Calu3 (cell line): Measurements from ENCODE around the gene MIB2. TPM values are rescaled to one million over a fixed set of nuclear protein-coding genes. Genes with fewer than 3 reads are reported as not detected.

Source experiments
- BruUV-seq: library from RNA; stranded (reverse); fragments of 400-500 nt; replicated peaks from 2 replicates; lab custom pipeline; 2021; lab: Mats Ljungman, UMichigan
- CTCF ChIA-PET: fragments of 300-600 bp; sonication (Branson Sonifier 250); formaldehyde crosslinking; loops from one replicate; lab custom pipeline; 2022; ENCODE audit warnings: antibody characterized with exemption; lab: Charles Lee
- DNase-seq: peaks from one replicate; pipeline ENCODE4 v3.0.0; 2022
- H3K27ac Mint-ChIP-seq: one replicate; pipeline ENCODE4 v1.8.0; 2022; ENCODE audit warnings: mixed read lengths; ENCODE audit not compliant: unreplicated experiment
- H3K27me3 Mint-ChIP-seq: one replicate; pipeline ENCODE4 v1.8.0; 2022; ENCODE audit warnings: mixed read lengths; ENCODE audit not compliant: unreplicated experiment
- H3K36me3 Mint-ChIP-seq: one replicate; pipeline ENCODE4 v1.8.0; 2022; ENCODE audit warnings: mild to moderate bottlenecking, moderate library complexity, mixed read lengths; ENCODE audit not compliant: insufficient read depth, unreplicated experiment
- H3K4me1 Mint-ChIP-seq: one replicate; pipeline ENCODE4 v1.8.0; 2022; ENCODE audit warnings: mild to moderate bottlenecking, low read depth, mixed read lengths; ENCODE audit not compliant: unreplicated experiment
- H3K4me3 Mint-ChIP-seq: one replicate; pipeline ENCODE4 v1.8.0; 2022; ENCODE audit warnings: mild to moderate bottlenecking, low read depth, moderate library complexity, mixed read lengths; ENCODE audit not compliant: unreplicated experiment
- H3K9me3 Mint-ChIP-seq: one replicate; pipeline ENCODE4 v1.8.0; 2022; ENCODE audit warnings: low read depth, mixed read lengths; ENCODE audit not compliant: unreplicated experiment
- CTCF ChIP-seq: fragments of 200-600 bp; IDR thresholded peaks from one replicate; pipeline ENCODE4 v1.8.0; 2022; ENCODE audit warnings: antibody characterized with exemption; ENCODE audit not compliant: unreplicated experiment
- intact Hi-C: fragments of 100-400 bp; cut with micrococcal nuclease; formaldehyde crosslinking; loops from one replicate; pipeline ENCODE4 v1.10.0; 2022; ENCODE audit not compliant: unreplicated experiment
- total RNA-seq: library from RNA; stranded (reverse); gene quantifications from 2 replicates; pipeline ENCODE4 v1.2.3, GENCODE V29; 2022

Gene MIB2
- total RNA-seq, 1 experiment from 2014 or later: 50.3 TPM

GRCh38 chr1:1598051-1598719 lies 17.1 kb upstream of the MIB2 start:
- Mint-ChIP-seq H3K4me3 (peak overlapping the region; percentile 19), H3K9me3 (no peaks in the 10 kb centered on the region), H3K27me3 (peaks cover 1% of the 10 kb centered on the region), H3K36me3 (peaks cover 12% of the 10 kb centered on the region), H3K27ac (no peak overlapping the region), H3K4me1 (no peaks in the 10 kb centered on the region)
- BruUV-seq: no TSS peak
- CTCF ChIA-PET: no interaction called here
- TF ChIP-seq CTCF: peak; percentile 0
- DNase-seq: no peak
- intact Hi-C loops: no loop called here

DNA sequence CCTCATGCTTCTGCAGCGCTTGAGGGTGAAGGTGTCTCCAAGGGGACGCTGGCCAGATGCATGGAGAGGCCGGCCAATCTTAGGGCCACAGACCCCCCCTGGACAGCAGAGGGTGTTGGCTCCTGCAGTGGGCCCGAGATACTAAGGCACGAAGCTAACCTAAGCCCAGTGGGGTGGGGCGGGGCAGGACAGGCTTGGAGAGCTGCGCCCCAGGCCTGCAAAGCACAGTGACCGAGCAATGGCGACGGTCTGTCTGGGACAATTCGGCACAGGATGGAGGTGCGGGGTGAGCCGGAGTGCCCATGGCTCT lies 16.6 kb upstream of the MIB2 start:
- BruUV-seq: no TSS peak

DNA sequence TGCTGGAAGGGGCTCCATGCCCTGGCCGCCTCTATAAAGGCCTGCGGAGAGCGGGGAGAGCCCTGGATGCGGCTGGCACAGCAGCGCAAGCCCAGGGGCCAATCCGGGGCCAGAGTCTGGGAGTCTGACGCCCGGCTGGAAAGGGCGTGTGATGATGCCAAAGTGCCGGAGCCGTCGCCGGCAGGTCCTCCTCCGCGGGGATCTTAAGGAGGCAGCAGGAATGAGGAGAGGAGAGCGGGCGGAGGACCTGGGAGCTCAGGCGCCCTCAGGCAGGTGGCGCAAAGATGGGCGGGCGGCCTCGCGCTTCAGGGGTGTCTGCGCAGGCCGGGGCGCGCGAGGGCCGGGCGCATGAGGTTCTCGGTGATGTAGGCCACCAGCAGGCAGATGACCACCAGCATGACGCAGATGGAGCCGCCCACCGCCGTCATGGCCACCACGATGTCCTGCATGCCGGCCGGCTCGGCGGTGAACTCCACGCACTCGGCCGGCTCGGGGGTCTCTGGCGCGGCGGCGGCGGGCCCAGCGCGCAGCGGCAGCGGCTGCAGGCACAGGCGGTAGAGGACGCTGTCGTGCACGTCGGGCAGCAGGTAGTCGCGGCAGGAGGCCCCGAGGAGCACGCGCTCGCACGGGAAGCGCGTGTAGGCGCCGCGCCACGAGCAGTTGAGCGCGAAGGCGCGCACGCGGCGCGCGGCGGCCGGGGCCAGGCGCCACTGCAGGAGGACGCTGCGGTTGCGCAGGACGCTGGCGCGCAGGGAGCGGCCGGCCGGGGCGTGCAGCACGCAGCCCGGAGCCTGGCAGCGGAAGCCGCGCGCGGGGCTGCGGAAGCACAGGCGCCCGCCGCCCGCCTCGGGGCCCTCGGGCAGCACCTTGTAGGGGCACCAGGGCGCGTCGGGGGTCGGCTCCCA lies 16.0 kb upstream of the MIB2 start:
- CTCF ChIA-PET: no interaction called here
- no TSS peak for BruUV-seq
- no peak for DNase-seq
- intact Hi-C loops: no loop called here
- no peak overlapping the region for H3K27ac Mint-ChIP-seq
- peaks cover 12% of the 10 kb centered on the region for H3K27me3 Mint-ChIP-seq
- TF ChIP-seq CTCF: no peak
- H3K9me3 Mint-ChIP-seq: no peaks in the 10 kb centered on the region
- H3K4me1 Mint-ChIP-seq: no peaks in the 10 kb centered on the region
- H3K4me3 Mint-ChIP-seq: peak overlapping the region; percentile 65
- H3K36me3 Mint-ChIP-seq: peaks cover 12% of the 10 kb centered on the region

More for the DNA sequence above, 16.6 kb upstream of the MIB2 start:
- peak overlapping the region; percentile 65 for H3K4me3 Mint-ChIP-seq
- no peaks in the 10 kb centered on the region for H3K9me3 Mint-ChIP-seq
- H3K27ac Mint-ChIP-seq: no peak overlapping the region
- H3K4me1 Mint-ChIP-seq: no peaks in the 10 kb centered on the region
- intact Hi-C loops: no loop called here
- peaks cover 12% of the 10 kb centered on the region for H3K36me3 Mint-ChIP-seq
- CTCF ChIA-PET: no interaction called here
- TF ChIP-seq CTCF: no peak
- H3K27me3 Mint-ChIP-seq: peaks cover 6% of the 10 kb centered on the region
- no peak for DNase-seq

DNA sequence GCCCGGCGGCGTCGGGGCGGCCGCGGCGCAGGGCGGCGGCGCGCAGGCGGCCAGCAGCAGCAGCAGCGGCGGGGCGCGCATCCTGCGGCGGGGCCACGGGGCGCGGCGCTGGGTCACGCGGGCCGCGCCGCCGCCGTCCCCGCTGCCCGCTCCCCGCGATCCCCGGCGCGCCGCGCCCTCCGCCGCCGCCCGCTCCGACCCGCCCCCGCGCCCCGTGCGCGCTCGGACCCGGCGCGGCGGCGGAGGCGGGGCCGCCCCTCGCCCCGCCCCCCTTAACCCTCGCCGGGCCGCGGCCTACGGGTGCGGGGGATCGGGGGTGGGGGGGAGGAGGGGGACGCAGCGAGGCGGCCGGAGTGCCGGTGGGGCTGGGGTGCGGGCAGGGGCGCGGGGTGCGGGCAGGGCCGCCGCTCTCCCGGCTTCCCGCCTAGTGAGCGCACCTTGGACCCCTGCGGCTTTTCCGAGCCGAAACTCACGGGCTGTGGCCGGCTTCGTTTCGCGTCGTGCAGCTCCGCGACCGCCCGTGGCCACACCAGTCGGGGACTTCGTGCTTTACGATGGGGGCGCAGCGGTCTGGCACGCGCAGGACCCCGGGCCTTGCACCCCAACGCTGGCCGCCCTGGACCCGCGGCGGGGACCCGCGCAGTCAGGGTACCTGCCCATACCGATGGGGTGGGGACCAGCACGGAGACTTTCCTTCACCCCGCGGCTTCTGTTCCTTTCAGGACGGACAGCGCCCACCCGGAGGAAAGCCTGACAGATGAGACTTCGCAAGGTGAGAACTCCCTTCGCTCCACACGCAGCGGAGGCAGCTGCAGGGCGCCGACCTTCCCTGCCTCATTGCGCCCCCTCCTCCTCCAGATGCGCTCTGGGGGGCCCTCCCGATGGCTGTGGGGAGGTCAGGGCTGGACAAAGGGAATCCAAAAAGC lies 15.1 kb upstream of the MIB2 start, which contains the start of gene FNDC10:
TSS of gene FNDC10 (minus strand) at position 201 of the 926 bp plus-strand sequence. CDS start at position 81, 120 bp downstream.
- DNase-seq: no peak
- CTCF ChIA-PET: no interaction called here
- no peaks in the 10 kb centered on the region for H3K4me1 Mint-ChIP-seq
- intact Hi-C loops: no loop called here
- no TSS peak for BruUV-seq
- H3K27ac Mint-ChIP-seq: no peak within 1 kb of the TSS
- H3K4me3 Mint-ChIP-seq: peak within 1 kb of the TSS; percentile 65
- H3K36me3 Mint-ChIP-seq: peaks cover 12% of the 10 kb centered on the region
- no peak for TF ChIP-seq CTCF
- H3K27me3 Mint-ChIP-seq: peaks cover 17% of the 10 kb centered on the region
- no peaks in the 10 kb centered on the region for H3K9me3 Mint-ChIP-seq
